Glomerular visceral epithelial cell (primary cell): ENCODE measurements around the gene NCK2.

Experiments used
- DNase-seq: peaks from one replicate; pipeline ENCODE4 v3.0.0-alpha.2; 2016; ENCODE audit errors: extremely low spot score

The NCK2 gene

GRCh38 chr2:105775809-105776559, 31.3 kb downstream of the NCK2 start:
- DNase-seq, result no peak

DNA sequence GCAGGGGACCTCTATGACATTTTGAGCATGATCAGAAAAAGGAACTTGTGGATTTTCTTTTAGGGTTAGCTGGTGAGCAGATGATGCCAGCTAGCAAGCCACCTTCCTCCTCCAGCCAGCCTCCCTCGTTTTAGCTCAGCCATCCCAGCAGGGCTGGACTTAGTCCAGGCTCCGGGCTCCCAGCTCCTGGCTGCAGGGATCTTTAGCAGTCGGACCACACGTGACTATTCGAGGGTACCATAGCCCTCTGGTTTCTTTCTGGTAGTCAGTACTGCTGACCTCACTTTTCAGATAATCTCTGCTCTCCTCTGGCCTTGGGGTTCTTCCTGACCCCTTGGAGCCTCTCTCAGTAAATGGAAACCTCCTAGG, 31.8 kb downstream of the NCK2 start:
- DNase-seq, result no peak

GRCh38 chr2:105777031-105777482, 32.3 kb downstream of the NCK2 start:
- no peak for DNase-seq

DNA sequence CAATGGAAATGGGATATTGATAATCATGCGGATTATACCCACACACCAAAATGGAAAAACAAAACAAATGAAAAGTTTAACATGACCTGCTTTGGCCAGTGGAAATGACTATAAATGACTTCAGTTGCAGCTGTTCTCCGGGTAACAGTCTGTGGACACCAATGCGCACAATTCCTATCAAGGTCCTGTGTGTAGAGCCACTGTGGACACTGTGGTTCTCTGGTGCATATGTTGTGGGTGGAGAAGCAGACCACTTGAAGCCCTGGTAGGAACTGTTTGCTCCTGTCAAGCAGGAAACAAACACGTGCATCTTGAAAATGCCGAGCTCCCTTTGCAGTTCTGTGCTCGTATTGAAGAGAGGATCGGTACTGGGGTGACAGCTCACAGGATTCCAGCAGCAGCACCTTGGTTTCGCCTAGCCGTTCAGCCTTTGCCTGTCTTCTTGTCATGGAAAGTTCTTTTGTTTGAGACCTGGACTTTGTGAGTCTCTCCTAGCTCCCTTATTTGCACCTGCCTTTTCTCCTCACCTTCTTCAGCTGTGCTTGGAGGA, 32.9 kb downstream of the NCK2 start:
- DNase-seq, result no peak

- no peak for DNase-seq
Observed at GRCh38 chr2:105778080-105778607, 33.4 kb downstream of the NCK2 start.

GRCh38 chr2:105779394-105779793, 34.7 kb downstream of the NCK2 start:
- no peak for DNase-seq

DNA sequence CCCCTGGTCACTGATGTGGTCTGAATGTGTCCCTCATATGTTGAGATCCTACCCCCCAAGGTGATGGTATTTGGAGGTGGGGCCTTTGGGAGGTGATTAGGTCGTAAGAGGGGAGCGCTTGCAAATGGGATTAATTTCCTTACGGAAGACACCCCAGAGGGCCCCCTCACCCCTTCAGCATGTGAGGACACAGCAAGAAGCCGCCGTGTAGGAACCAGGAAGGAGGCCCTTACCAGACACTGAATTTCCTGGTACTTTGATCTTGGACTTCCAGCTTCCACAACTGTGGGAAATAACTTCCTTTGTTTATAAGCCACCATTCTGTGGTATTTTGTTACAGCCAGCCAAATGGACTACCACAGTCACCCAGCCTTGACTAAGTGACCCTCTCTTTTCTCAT, 35.9 kb downstream of the NCK2 start:
- DNase-seq, result no peak

- no peak for DNase-seq
Observed at GRCh38 chr2:105781274-105781978, 36.7 kb downstream of the NCK2 start.

GRCh38 chr2:105782123-105782522, 37.4 kb downstream of the NCK2 start:
- no peak for DNase-seq

DNA sequence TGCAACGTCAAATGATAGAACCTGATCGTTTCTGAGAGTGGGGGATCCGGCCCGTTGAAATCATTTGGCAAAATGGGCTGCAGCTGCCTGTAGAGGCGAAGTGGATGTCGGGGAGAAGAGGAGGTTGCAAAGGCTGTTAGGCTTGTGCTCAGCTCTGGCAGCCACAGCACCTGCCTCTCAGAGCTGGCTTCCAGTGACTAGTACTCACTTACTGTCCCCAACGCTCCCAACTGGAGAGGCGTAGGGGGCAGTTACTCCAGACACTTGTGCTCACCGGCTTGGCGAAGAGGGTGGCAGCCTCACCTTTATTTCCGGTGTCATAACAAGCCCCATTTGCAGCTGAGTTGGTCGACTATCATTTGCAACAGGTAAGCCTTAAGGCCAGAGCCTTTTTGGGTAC, 37.9 kb downstream of the NCK2 start:
- no peak for DNase-seq

- DNase-seq, result no peak
Observed at GRCh38 chr2:105783151-105783738, 38.5 kb downstream of the NCK2 start.

GRCh38 chr2:105783972-105784371, 39.3 kb downstream of the NCK2 start:
- DNase-seq, result no peak

DNA sequence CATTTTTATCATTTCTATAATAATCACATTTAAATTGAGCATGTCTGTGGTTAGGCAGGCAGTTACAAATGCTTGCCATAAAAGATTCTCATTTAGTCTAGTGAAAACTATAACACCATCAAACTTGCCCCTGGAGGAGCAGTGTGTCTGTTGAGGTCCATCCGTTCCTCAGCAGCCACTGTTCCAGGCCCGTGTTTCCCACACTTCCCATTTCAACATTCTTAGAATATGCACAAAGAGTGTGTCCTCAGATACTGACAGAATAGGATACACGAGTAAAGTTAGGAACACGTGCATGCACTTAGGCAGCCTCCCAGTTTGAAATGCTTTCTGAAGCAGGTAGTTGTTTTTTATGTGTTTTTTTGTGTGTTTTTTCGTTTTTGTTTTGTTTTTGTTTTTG, 39.9 kb downstream of the NCK2 start:
- no peak for DNase-seq

DNA sequence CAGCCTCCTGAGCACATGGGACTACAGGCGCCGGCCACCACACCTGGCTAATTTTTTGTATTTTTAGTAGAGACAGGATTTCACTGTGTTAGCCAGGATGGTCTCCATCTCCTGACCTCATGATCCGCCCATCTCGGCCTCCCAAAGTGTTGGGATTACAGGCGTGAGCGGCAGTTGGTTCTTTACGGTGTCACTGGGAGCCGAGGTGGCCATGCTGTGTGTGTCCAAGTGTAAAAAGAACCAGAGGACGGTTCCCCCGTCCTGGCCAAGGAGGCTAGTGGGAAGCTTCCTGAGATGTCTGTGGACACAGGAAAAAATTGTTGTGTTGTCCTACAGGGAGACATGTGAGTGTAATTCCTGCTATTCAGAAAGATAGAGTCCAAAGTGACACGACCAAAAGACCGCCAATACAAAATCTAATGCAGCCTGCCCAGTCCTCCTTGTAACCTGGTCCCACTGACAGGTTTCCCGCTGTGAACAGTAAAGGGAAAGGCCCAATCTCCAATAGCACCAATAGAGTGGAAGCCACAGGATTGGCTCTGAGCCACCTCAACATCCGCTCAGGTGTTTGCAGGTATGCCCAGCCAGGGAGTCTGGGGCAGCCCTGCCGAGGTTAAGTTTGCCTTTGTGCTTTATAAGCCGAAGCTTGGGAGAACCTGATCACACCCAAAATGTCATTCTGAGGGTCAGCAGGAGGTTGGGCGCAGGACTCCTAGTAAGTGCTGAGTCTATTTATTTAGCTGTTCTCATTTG, 40.6 kb downstream of the NCK2 start:
- DNase-seq, result no peak

- no peak for DNase-seq
Observed at GRCh38 chr2:105786231-105787230, 41.8 kb downstream of the NCK2 start.

- DNase-seq, result no peak
Observed at GRCh38 chr2:105787376-105788318, 42.9 kb downstream of the NCK2 start.

GRCh38 chr2:105788670-105789290, 44.1 kb downstream of the NCK2 start:
- no peak for DNase-seq

GRCh38 chr2:105789745-105790460, 45.2 kb downstream of the NCK2 start:
- DNase-seq, result peak; percentile 60
